Neural cell (in vitro differentiated cells): Measurements from ENCODE around the gene HEXD. TPM values are rescaled to one million over a fixed set of nuclear protein-coding genes. Genes with fewer than 3 reads are reported as not detected.

Source experiments
- H2AFZ ChIP-seq: fragments of 200-600, 300-800 bp; sonication (generic), shearing (Covaris generic); 2 replicates; pipeline ENCODE4 v1.6.0; 2014; ENCODE audit warnings: low read depth, mild to moderate bottlenecking, antibody characterized with exemption, low read length, moderate library complexity
- H3F3A ChIP-seq: fragments of 200-600 bp; shearing (Covaris generic); 2 replicates; pipeline ENCODE4 v1.6.1; 2016; ENCODE audit warnings: mild to moderate bottlenecking, moderate library complexity, mixed read lengths, antibody characterized with exemption, low read length; ENCODE audit not compliant: insufficient read depth, poor library complexity, severe bottlenecking
- H3K27ac ChIP-seq: fragments of 200-600, 300-800 bp; sonication (generic), shearing (Covaris generic); 2 replicates; pipeline ENCODE4 v1.5.1; 2014; ENCODE audit warnings: mild to moderate bottlenecking, low read length, moderate library complexity
- H3K27me3 ChIP-seq: fragments of 300-800, 200-600 bp; sonication (generic), shearing (Covaris generic); 2 replicates; pipeline ENCODE4 v1.6.0; 2014; ENCODE audit warnings: mild to moderate bottlenecking, low read depth, low read length, moderate library complexity; ENCODE audit not compliant: insufficient read depth
- H3K36me3 ChIP-seq: fragments of 300-800, 200-600 bp; sonication (generic), shearing (Covaris generic); 2 replicates; pipeline ENCODE4 v1.5.1; 2014; ENCODE audit warnings: mild to moderate bottlenecking, antibody characterized with exemption, low read length, moderate library complexity; ENCODE audit not compliant: insufficient read depth
- H3K4me2 ChIP-seq: fragments of 300-800, 200-600 bp; sonication (generic), shearing (Covaris generic); 2 replicates; pipeline ENCODE4 v1.6.0; 2014; ENCODE audit warnings: mild to moderate bottlenecking, low read length
- H3K4me3 ChIP-seq: fragments of 300-800, 200-600 bp; sonication (generic), shearing (Covaris generic); 2 replicates; pipeline ENCODE4 v1.5.1; 2014; ENCODE audit warnings: mild to moderate bottlenecking, low read length, moderate library complexity
- H3K79me2 ChIP-seq: fragments of 200-600 bp; shearing (Covaris generic); replicated peaks from 2 replicates; pipeline ENCODE4 v1.6.0; 2014; ENCODE audit warnings: mild to moderate bottlenecking, low read length, moderate library complexity; ENCODE audit not compliant: insufficient read depth
- H3K9ac ChIP-seq: fragments of 300-800, 200-600 bp; sonication (generic), shearing (Covaris generic); 2 replicates; pipeline ENCODE4 v1.6.1; 2016; ENCODE audit warnings: mild to moderate bottlenecking, low read length, mixed read lengths
- H3K9me2 ChIP-seq: fragments of 200-600 bp; shearing (Covaris generic); 2 replicates; pipeline ENCODE4 v1.6.1; 2016; ENCODE audit warnings: mild to moderate bottlenecking, low read length, mixed read lengths; ENCODE audit not compliant: insufficient read depth
- H3K9me3 ChIP-seq: fragments of 200-600, 300-800 bp; sonication (generic), shearing (Covaris generic); 2 replicates; pipeline ENCODE4 v1.6.1; 2016; ENCODE audit warnings: mild to moderate bottlenecking, mixed run types, low read length, moderate library complexity, mixed read lengths
- H4K20me1 ChIP-seq: fragments of 200-600 bp; shearing (Covaris generic); 2 replicates; pipeline ENCODE4 v1.6.1; 2016; ENCODE audit warnings: mild to moderate bottlenecking, mixed run types; ENCODE audit not compliant: insufficient read depth
- EP300 ChIP-seq: fragments of 450-650 bp; conservative IDR thresholded peaks from 2 replicates; pipeline ENCODE4 v1.6.1; 2014; ENCODE audit warnings: antibody characterized with exemption, mild to moderate bottlenecking, moderate library complexity; ENCODE audit not compliant: poor library complexity, severe bottlenecking
- EZH2 ChIP-seq: fragments of 200-600, 300-800 bp; shearing (Covaris generic), sonication (generic); IDR thresholded peaks from 2 replicates; pipeline ENCODE4 v1.6.1; 2014; ENCODE audit warnings: antibody characterized with exemption, low read length, borderline replicate concordance, mild to moderate bottlenecking; ENCODE audit not compliant: insufficient read depth, poor library complexity, severe bottlenecking
- MXI1 ChIP-seq: fragments of 450-650 bp; conservative IDR thresholded peaks from 2 replicates; pipeline ENCODE4 v1.6.1; 2014; ENCODE audit warnings: antibody characterized with exemption, mild to moderate bottlenecking; ENCODE audit not compliant: poor library complexity, severe bottlenecking
- POLR2AphosphoS5 ChIP-seq: IDR thresholded peaks from 2 replicates; pipeline ENCODE4 v1.6.1; 2012
- RAD21 ChIP-seq: fragments of 450-650 bp; conservative IDR thresholded peaks from 2 replicates; pipeline ENCODE4 v1.6.1; 2014; ENCODE audit warnings: antibody characterized with exemption, mild to moderate bottlenecking, moderate library complexity
- SMC3 ChIP-seq: fragments of 450-650 bp; conservative IDR thresholded peaks from 2 replicates; pipeline ENCODE4 v1.6.1; 2014; ENCODE audit warnings: antibody characterized with exemption, mild to moderate bottlenecking, moderate library complexity; ENCODE audit not compliant: poor library complexity
- TAF1 ChIP-seq: IDR thresholded peaks from 2 replicates; pipeline ENCODE4 v1.6.1; 2012; ENCODE audit warnings: low read depth
- polyA plus RNA-seq: library from polyadenylated mRNA; depleted of rRNA; stranded (reverse); fragments of >200 nt; gene quantifications from 2 replicates; pipeline ENCODE4 v1.2.3, GENCODE V29; 2014
- TF ChIP-seq, protein P1 (sequence below): IDR thresholded peaks from 2 replicates; pipeline ENCODE4 v1.6.1; 2012; ENCODE audit warnings: borderline replicate concordance
- TF ChIP-seq, protein P2 (sequence below): fragments of 450-650 bp; IDR thresholded peaks from 2 replicates; pipeline ENCODE4 v1.5.1; 2014; ENCODE audit warnings: antibody characterized with exemption, mild to moderate bottlenecking, moderate library complexity; ENCODE audit not compliant: poor library complexity, severe bottlenecking

HEXD gene
- polyA plus RNA-seq, 1 donor from 2014 or later = 72.8 TPM

DNA sequence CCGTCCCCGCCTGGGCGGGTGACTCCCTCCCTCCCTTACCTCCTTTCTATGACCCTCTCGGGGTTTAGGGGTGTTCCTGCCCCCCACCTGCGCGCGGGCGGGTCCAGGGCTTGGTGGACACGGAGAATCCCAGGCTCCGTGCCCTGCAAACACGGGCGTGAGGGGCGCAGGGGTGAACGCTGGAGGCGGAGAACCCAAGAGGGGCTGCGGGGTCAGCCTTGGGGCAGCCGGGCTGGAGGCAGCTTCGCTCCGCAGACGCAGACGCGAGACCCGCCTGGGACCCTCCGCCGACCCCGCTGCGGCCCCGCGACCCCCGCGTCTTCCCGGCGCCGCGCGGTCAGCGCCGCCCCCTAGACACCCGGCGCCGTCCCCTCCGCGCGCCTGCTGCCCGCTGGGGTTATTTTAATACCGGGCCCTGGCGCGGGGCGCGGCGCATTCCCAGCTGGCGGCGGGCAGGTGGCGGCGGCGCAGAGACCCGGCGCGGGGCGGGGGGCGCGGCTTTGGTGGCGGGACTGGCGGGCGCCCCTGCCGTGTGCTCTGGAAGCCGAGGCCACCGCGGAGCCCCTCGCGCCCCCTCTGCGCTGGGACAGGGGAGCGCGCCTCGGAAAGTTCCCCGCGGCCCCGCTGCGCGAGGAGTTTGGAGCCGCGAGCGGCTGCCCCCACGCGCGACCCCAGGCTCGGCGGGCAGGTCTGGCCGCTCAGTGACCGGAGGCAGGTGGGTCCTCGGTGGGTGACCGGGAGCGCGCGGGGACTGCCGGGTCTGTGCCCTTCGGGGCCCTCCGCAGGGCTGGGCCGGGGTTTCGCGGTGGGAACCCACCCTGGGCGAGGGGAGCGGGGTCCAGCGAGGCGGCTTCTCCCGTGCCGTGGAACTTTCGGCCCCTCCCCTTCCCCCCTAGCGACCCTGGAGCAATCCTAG, 46.6 kb upstream of the HEXD start, which contains the start of gene UTS2R:
Gene UTS2R, plus strand, starts transcription at position 433 of the 916 bp plus-strand sequence. CDS start 2,560 bp downstream, outside the sequence.
- H3K4me2 ChIP-seq = no peak within 1 kb of the TSS
- no peaks in the 10 kb centered on the region for H3F3A ChIP-seq
- TF ChIP-seq EP300 (no peak), POLR2AphosphoS5 (no peak), MXI1 (no peak), EZH2 (no peak), SMC3 (no peak), TAF1 (no peak), RAD21 (no peak)
- TF ChIP-seq, protein P1, sequence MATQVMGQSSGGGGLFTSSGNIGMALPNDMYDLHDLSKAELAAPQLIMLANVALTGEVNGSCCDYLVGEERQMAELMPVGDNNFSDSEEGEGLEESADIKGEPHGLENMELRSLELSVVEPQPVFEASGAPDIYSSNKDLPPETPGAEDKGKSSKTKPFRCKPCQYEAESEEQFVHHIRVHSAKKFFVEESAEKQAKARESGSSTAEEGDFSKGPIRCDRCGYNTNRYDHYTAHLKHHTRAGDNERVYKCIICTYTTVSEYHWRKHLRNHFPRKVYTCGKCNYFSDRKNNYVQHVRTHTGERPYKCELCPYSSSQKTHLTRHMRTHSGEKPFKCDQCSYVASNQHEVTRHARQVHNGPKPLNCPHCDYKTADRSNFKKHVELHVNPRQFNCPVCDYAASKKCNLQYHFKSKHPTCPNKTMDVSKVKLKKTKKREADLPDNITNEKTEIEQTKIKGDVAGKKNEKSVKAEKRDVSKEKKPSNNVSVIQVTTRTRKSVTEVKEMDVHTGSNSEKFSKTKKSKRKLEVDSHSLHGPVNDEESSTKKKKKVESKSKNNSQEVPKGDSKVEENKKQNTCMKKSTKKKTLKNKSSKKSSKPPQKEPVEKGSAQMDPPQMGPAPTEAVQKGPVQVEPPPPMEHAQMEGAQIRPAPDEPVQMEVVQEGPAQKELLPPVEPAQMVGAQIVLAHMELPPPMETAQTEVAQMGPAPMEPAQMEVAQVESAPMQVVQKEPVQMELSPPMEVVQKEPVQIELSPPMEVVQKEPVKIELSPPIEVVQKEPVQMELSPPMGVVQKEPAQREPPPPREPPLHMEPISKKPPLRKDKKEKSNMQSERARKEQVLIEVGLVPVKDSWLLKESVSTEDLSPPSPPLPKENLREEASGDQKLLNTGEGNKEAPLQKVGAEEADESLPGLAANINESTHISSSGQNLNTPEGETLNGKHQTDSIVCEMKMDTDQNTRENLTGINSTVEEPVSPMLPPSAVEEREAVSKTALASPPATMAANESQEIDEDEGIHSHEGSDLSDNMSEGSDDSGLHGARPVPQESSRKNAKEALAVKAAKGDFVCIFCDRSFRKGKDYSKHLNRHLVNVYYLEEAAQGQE = no peak
- TF ChIP-seq, protein P2, sequence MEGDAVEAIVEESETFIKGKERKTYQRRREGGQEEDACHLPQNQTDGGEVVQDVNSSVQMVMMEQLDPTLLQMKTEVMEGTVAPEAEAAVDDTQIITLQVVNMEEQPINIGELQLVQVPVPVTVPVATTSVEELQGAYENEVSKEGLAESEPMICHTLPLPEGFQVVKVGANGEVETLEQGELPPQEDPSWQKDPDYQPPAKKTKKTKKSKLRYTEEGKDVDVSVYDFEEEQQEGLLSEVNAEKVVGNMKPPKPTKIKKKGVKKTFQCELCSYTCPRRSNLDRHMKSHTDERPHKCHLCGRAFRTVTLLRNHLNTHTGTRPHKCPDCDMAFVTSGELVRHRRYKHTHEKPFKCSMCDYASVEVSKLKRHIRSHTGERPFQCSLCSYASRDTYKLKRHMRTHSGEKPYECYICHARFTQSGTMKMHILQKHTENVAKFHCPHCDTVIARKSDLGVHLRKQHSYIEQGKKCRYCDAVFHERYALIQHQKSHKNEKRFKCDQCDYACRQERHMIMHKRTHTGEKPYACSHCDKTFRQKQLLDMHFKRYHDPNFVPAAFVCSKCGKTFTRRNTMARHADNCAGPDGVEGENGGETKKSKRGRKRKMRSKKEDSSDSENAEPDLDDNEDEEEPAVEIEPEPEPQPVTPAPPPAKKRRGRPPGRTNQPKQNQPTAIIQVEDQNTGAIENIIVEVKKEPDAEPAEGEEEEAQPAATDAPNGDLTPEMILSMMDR = no peak
- peak within 1 kb of the TSS; percentile 51 for H3K4me3 ChIP-seq
- H4K20me1 ChIP-seq = no peaks in the 10 kb centered on the region
- H3K27me3 ChIP-seq = peaks cover 29% of the 10 kb centered on the region
- H3K9me2 ChIP-seq = no peaks in the 10 kb centered on the region
- H3K9me3 ChIP-seq = no peaks in the 10 kb centered on the region
- no peaks in the 10 kb centered on the region for H3K79me2 ChIP-seq
- no peaks in the 10 kb centered on the region for H3K36me3 ChIP-seq
- H3K27ac ChIP-seq = no peak within 1 kb of the TSS
- no peak within 1 kb of the TSS for H3K9ac ChIP-seq
- H2AFZ ChIP-seq = no peak within 1 kb of the TSS

DNA sequence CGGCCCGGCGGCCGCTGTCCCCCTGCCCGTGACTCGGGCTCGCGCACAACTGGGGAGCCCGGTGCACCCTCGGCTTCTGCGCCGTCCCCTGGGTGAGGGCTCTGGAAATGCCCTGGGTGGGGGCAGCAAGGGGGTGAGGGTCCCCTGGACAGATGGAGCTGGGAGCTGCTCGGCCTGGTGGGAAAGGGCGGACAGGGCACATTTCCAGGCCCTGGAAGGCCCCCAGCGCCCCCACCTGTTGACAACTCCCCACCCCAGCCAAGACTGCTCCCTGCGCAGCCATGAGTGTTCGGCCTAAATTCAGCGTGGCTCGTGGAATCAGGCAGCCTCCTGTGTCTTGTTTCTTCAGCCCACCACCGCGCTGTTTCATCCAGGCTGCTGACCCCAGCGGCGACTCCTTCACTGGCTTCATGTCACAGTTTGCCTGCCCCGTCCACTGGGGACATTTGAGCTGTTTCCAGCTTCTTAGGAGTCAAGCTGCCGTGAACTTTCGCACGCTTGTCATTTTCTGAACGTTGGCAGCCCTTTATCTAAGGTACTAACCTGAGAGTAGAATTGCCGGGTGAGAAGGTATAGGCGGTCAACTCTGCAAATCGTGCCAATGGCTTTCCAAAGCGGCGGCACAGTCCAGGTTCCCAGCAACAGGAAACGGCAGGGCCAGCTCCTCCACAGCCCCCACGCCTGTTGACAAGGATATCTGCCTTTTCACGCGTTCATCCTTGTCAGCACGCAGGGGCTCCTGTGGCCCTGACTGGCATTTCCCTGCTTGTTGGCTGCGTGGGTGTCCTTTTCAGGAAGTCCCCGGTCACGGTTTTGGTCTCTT, 45.7 kb upstream of the HEXD start:
- Histone ChIP-seq H3K4me3 (peak overlapping the region; percentile 51), H3F3A (no peaks in the 10 kb centered on the region), H3K27me3 (peaks cover 29% of the 10 kb centered on the region), H3K79me2 (no peaks in the 10 kb centered on the region), H3K36me3 (no peaks in the 10 kb centered on the region), H3K9ac (no peak overlapping the region), H3K9me3 (no peaks in the 10 kb centered on the region), H3K27ac (no peak overlapping the region), H2AFZ (no peak overlapping the region), H3K4me2 (no peak overlapping the region), H3K9me2 (no peaks in the 10 kb centered on the region), H4K20me1 (no peaks in the 10 kb centered on the region)
- TF ChIP-seq TAF1 (no peak), POLR2AphosphoS5 (no peak), SMC3 (no peak), RAD21 (no peak), MXI1 (no peak), EZH2 (no peak), EP300 (no peak)
- TF ChIP-seq, protein P1 = no peak
- TF ChIP-seq, protein P2 = no peak
